SK-N-SH treated with all-trans-retinoic acid at 6 μM for 48 hours (cell line): ENCODE data around the gene MUC21.

Experiments
- CSDC2 ChIP-seq: fragments of 250-450 bp; sonication (Bioruptor Pico); IDR thresholded peaks from 2 replicates; pipeline ENCODE4 v1.5.0; 2020; ENCODE audit warnings: mild to moderate bottlenecking, moderate library complexity
- OSR1 ChIP-seq: fragments of 250-450 bp; sonication (Bioruptor Pico); IDR thresholded peaks from 2 replicates; pipeline ENCODE4 v1.8.0; 2022; ENCODE audit warnings: moderate library complexity, mild to moderate bottlenecking, inconsistent platforms
- PPARA ChIP-seq: fragments of 250-450 bp; sonication (Bioruptor Pico); IDR thresholded peaks from 2 replicates; pipeline ENCODE4 v1.5.0; 2020; ENCODE audit warnings: mild to moderate bottlenecking, borderline replicate concordance
- ZFP30 ChIP-seq: fragments of 450-650 bp; formaldehyde crosslinking; IDR thresholded peaks from 2 replicates; pipeline ENCODE4 v1.5.0; 2022; ENCODE audit warnings: mild to moderate bottlenecking, moderate library complexity
- ZNF8 ChIP-seq: fragments of 450-650 bp; formaldehyde crosslinking; IDR thresholded peaks from 2 replicates; pipeline ENCODE4 v1.5.0; 2020; ENCODE audit warnings: mild to moderate bottlenecking, moderate library complexity
- TF ChIP-seq, protein P1 (sequence below): fragments of 250-450 bp; sonication (Bioruptor Pico); IDR thresholded peaks from 2 replicates; pipeline ENCODE4 v1.8.0; 2021; ENCODE audit warnings: low read depth, mild to moderate bottlenecking, moderate library complexity, borderline replicate concordance
- TF ChIP-seq, protein P2 (sequence below): fragments of 250-450 bp; sonication (Bioruptor Pico); IDR thresholded peaks from 2 replicates; pipeline ENCODE4 v1.8.0; 2020; ENCODE audit warnings: mild to moderate bottlenecking, moderate library complexity, borderline replicate concordance
- TF ChIP-seq, protein P3 (sequence below): fragments of 250-450 bp; sonication (Bioruptor Pico); IDR thresholded peaks from 2 replicates; pipeline ENCODE4 v1.5.1; 2020; ENCODE audit warnings: low read depth, mild to moderate bottlenecking, moderate library complexity

DNA sequence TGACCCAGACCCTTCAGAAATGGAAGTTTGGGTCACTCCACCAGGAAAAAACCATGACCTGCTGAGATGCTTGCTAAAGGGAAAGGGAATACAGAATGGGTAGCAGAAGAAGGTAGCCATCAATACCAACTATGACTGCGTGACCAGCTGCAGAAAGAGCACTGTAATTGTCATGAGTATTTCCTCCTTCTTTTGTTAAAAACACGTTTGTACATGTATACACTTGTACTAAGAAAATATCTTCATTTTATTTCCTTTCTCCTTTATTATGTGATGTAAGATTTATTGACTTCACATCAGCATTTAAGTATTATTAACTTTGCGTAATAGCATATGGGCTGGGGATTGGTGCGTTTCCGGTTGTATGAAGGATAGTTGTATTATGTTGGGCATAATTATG is 12.6 kb upstream of the MUC21 start:
- TF ChIP-seq ZNF8 (CRISPR knock-in tag): no peak
- TF ChIP-seq, protein P1, sequence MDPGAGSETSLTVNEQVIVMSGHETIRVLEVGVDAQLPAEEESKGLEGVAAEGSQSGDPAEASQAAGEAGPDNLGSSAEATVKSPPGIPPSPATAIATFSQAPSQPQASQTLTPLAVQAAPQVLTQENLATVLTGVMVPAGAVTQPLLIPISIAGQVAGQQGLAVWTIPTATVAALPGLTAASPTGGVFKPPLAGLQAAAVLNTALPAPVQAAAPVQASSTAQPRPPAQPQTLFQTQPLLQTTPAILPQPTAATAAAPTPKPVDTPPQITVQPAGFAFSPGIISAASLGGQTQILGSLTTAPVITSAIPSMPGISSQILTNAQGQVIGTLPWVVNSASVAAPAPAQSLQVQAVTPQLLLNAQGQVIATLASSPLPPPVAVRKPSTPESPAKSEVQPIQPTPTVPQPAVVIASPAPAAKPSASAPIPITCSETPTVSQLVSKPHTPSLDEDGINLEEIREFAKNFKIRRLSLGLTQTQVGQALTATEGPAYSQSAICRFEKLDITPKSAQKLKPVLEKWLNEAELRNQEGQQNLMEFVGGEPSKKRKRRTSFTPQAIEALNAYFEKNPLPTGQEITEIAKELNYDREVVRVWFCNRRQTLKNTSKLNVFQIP (CRISPR knock-in tag): no peak
- TF ChIP-seq, protein P2, sequence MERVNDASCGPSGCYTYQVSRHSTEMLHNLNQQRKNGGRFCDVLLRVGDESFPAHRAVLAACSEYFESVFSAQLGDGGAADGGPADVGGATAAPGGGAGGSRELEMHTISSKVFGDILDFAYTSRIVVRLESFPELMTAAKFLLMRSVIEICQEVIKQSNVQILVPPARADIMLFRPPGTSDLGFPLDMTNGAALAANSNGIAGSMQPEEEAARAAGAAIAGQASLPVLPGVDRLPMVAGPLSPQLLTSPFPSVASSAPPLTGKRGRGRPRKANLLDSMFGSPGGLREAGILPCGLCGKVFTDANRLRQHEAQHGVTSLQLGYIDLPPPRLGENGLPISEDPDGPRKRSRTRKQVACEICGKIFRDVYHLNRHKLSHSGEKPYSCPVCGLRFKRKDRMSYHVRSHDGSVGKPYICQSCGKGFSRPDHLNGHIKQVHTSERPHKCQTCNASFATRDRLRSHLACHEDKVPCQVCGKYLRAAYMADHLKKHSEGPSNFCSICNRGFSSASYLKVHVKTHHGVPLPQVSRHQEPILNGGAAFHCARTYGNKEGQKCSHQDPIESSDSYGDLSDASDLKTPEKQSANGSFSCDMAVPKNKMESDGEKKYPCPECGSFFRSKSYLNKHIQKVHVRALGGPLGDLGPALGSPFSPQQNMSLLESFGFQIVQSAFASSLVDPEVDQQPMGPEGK: no peak
- TF ChIP-seq ZFP30 (CRISPR knock-in tag): no peak
- TF ChIP-seq CSDC2 (CRISPR knock-in tag): no peak
- TF ChIP-seq, protein P3, sequence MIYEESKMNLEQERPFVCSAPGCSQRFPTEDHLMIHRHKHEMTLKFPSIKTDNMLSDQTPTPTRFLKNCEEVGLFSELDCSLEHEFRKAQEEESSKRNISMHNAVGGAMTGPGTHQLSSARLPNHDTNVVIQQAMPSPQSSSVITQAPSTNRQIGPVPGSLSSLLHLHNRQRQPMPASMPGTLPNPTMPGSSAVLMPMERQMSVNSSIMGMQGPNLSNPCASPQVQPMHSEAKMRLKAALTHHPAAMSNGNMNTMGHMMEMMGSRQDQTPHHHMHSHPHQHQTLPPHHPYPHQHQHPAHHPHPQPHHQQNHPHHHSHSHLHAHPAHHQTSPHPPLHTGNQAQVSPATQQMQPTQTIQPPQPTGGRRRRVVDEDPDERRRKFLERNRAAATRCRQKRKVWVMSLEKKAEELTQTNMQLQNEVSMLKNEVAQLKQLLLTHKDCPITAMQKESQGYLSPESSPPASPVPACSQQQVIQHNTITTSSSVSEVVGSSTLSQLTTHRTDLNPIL: no peak
- no peak for TF ChIP-seq OSR1 (CRISPR knock-in tag)
- no peak for TF ChIP-seq PPARA (CRISPR knock-in tag)
